ENCODE results near the gene SSUH2.
"Not testable (repeated sequence)": the region's sequence is repeated elsewhere in the genome, so short reads cannot be mapped to it uniquely, and the experiment has no call there.

Gene SSUH2

DNA sequence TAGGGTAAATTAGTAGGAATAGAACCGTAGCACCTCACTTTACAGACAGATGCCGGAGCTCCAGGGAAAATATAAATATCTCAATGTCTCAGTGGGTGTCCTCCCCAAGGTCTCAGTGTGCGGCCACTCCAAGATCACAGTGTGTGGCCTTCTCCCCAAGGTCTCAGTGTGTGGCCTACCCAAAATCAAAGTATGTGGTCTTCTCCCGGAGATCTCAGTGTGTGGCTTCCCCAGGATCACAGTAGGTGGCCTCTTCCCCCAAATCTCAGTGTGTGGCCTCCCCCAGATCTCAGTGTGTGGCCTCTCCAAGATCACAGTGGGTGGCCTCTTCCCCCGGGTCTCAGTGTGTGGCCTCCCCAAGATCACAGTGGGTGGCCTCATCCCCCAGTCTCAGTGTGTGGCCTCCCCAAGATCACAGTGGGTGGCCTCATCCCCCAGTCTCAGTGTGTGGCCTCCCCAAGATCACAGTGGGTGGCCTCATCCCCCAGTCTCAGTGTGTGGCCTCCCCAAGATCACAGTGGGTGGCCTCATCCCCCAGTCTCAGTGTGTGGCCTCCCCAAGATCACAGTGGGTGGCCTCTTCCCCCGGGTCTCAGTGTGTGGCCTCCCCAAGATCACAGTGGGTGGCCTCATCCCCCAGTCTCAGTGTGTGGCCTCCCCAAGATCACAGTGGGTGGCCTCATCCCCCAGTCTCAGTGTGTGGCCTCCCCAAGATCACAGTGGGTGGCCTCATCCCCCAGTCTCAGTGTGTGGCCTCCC is 10.2 kb upstream of the SSUH2 start:
- H3K36me3 ChIP-seq (ENCODE audit: control insufficient read depth in 2 of 2, insufficient read depth in 1 of 2, low read length in 2 of 2); H3K4me3 ChIP-seq (ENCODE audit: low read depth, low read length); H3K27ac ChIP-seq (ENCODE audit: extremely low read depth, low read depth, low read length); H3K9me3 ChIP-seq (ENCODE audit: control insufficient read depth, insufficient read depth, low read depth, low read length); POLR2A ChIA-PET; CTCF ChIA-PET: not testable (repeated sequence)
- TF ChIP-seq GLIS1 (tag by site-specific recombination; IDR thresholded peaks at IDR 0.05), result peak; percentile 100
- peak; percentile 7; the same call in 1 of the 2 replicates for TF ChIP-seq EGR2 (tag by site-specific recombination; IDR thresholded peaks at IDR 0.05; ENCODE audit: low read depth)
- peak; percentile 27; the same call in 1 of the 2 replicates for TF ChIP-seq ZNF423 (tag by site-specific recombination; IDR thresholded peaks at IDR 0.05)
- TF ChIP-seq ZIC2 (tag by site-specific recombination; IDR thresholded peaks at IDR 0.05), result peak; percentile 93
- peaks cover 16% of the 10 kb centered on the region for H3K4me1 ChIP-seq (ENCODE audit: control insufficient read depth, insufficient read depth, low read length)

DNA sequence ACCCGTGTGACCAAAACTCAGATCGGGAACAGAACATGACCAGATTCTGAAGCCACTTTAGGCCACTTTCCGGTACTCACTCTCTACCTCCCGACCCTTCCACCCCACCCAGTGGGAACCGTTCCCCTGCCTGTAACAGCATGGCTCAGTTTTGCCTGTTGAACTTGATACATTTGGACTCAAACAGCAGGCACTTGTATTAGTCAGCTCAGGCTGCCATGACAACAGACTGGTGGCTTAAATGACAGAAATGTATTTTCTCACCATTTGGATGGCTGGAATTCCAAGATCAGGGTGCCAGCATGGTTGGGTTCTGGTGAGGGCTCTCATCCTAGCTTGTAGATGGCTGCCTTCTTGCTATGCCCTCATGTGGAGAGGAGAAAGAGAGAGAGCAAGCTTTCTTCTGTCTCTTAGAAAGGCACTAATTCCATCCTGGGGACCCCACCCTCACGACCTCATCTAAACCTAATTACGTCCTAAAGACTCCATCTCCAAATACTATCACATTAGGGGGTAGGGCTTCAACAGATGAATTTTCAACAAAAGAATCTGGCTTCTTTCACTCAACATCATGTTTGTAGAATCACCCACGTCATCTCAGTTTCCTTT is 9.3 kb upstream of the SSUH2 start:
- ChIA-PET CTCF (no interaction called here), POLR2A (no interaction called here)
- peaks cover 9% of the 10 kb centered on the region for H3K4me1 ChIP-seq (ENCODE audit: control insufficient read depth, insufficient read depth, low read length)
- no peak overlapping the region for H3K4me3 ChIP-seq (ENCODE audit: low read depth, low read length)
- no peaks in the 10 kb centered on the region for H3K9me3 ChIP-seq (ENCODE audit: control insufficient read depth, insufficient read depth, low read depth, low read length)
- no peak for TF ChIP-seq GLIS1 (tag by site-specific recombination; IDR thresholded peaks at IDR 0.05)
- peak; percentile 16 for TF ChIP-seq SETDB1 (IDR thresholded peaks at IDR 0.05; ENCODE audit: insufficient read length, low read length)
- TF ChIP-seq ZFP69B (tag by site-specific recombination; IDR thresholded peaks at IDR 0.05), result no peak
- H3K36me3 ChIP-seq (ENCODE audit: control insufficient read depth in 2 of 2, insufficient read depth in 1 of 2, low read length in 2 of 2), result no peaks in the 10 kb centered on the region
- H3K27ac ChIP-seq (ENCODE audit: extremely low read depth, low read depth, low read length), result no peak overlapping the region

DNA sequence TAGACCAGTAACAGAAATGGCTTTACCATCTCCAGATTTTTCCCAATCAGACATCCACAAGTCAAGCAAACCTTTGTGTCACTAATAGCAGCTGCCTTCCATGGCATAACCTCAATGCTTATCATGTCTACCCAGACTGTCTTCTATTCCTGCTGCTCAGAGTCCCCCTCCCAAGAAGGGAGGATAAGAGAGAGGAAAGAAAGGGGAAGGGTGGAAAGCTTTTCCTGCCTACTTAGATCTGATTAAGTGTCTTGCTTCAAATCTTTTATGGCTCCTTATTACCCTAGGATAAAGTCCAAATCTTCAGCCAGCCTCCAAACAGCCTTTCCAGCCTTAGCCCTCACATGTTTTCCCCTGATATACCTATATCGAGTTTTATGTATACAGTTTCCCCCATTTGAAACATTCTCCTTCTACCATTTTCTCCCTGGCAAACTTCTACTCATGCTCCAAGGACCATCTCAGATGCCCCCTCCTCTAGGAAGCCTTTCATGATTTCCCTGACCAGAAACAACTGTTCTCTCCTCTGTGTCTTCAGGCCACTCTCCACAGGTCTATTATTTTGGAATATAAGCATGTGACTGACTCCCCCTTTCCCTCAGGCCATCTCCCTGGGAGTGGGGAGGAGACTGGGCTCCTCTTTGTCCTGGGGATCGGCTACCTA is 7.9 kb upstream of the SSUH2 start:
- ChIA-PET POLR2A (no interaction called here), CTCF (interaction anchor here (0.7 kb wide), 1 partner anchor 603 kb away, joined by 5 read pairs; no protein-coding TSS in a partner anchor)
- no peaks in the 10 kb centered on the region for H3K9me3 ChIP-seq (ENCODE audit: control insufficient read depth, insufficient read depth, low read depth, low read length)
- H3K4me3 ChIP-seq (ENCODE audit: low read depth, low read length), result no peak overlapping the region
- no peaks in the 10 kb centered on the region for H3K4me1 ChIP-seq (ENCODE audit: control insufficient read depth, insufficient read depth, low read length)
- no peaks in the 10 kb centered on the region for H3K36me3 ChIP-seq (ENCODE audit: control insufficient read depth in 2 of 2, insufficient read depth in 1 of 2, low read length in 2 of 2)
- TF ChIP-seq KLF10 (tag by site-specific recombination; IDR thresholded peaks at IDR 0.05), result no peak
- peak; percentile 41; the same call in 1 of the 2 replicates for TF ChIP-seq ZFP3 (tag by site-specific recombination; IDR thresholded peaks at IDR 0.05; ENCODE audit: low read depth)
- TF ChIP-seq ZNF514 (tag by site-specific recombination; IDR thresholded peaks at IDR 0.05), result no peak
- no peak for TF ChIP-seq ZNF16 (tag by site-specific recombination; IDR thresholded peaks at IDR 0.05; ENCODE audit: low read depth)
- no peak for TF ChIP-seq KLF7 (tag by site-specific recombination; IDR thresholded peaks at IDR 0.05; ENCODE audit: borderline replicate concordance)
- TF ChIP-seq SP7 (tag by site-specific recombination; IDR thresholded peaks at IDR 0.05), result no peak
- TF ChIP-seq ZNF221 (tag by site-specific recombination; IDR thresholded peaks at IDR 0.05; ENCODE audit: borderline replicate concordance), result no peak
- H3K27ac ChIP-seq (ENCODE audit: extremely low read depth, low read depth, low read length), result no peak overlapping the region

GRCh38 chr3:8651418-8652323 is 7.1 kb upstream of the SSUH2 start:
- POLR2A ChIA-PET, result no interaction called here
- H3K27ac ChIP-seq (ENCODE audit: extremely low read depth, low read depth, low read length), result no peak overlapping the region
- H3K36me3 ChIP-seq (ENCODE audit: control insufficient read depth in 2 of 2, insufficient read depth in 1 of 2, low read length in 2 of 2), result no peaks in the 10 kb centered on the region
- CTCF ChIA-PET, result interaction anchor here (0.6 to 0.7 kb wide), 2 partner anchors 26 to 604 kb away, joined by 4 to 5 read pairs; no protein-coding TSS in a partner anchor
- TF ChIP-seq ZFP41 (tag by site-specific recombination; IDR thresholded peaks at IDR 0.05; ENCODE audit: borderline replicate concordance), result no peak
- TF ChIP-seq YY1 (tag by site-specific recombination; IDR thresholded peaks at IDR 0.05), result no peak
- TF ChIP-seq ZNF274 (IDR thresholded peaks at IDR 0.05; ENCODE audit: low read length), result no peak
- TF ChIP-seq ZNF274 (tag by site-specific recombination; IDR thresholded peaks at IDR 0.05; ENCODE audit: borderline replicate concordance), result no peak
- no peak for TF ChIP-seq ZBTB48 (tag by site-specific recombination; IDR thresholded peaks at IDR 0.05)
- TF ChIP-seq ZNF791 (tag by site-specific recombination; IDR thresholded peaks at IDR 0.05), result no peak
- no peak for TF ChIP-seq ZEB2 (tag by site-specific recombination; IDR thresholded peaks at IDR 0.05)
- TF ChIP-seq ZNF792 (tag by site-specific recombination; IDR thresholded peaks at IDR 0.05), result no peak
- TF ChIP-seq KLF9 (tag by site-specific recombination; IDR thresholded peaks at IDR 0.05; ENCODE audit: low read depth), result no peak
- no peaks in the 10 kb centered on the region for H3K4me1 ChIP-seq (ENCODE audit: control insufficient read depth, insufficient read depth, low read length)
- no peaks in the 10 kb centered on the region for H3K9me3 ChIP-seq (ENCODE audit: control insufficient read depth, insufficient read depth, low read depth, low read length)
- H3K4me3 ChIP-seq (ENCODE audit: low read depth, low read length), result no peak overlapping the region

All from HEK293 (cell line).